Right atrium auricular region (tissue), 2 donors: Measurements from ENCODE around the gene LAMP1. TPM values are rescaled to one million over a fixed set of nuclear protein-coding genes. Genes with fewer than 3 reads are reported as not detected.

Experiments
- DNase-seq: peaks from one replicate; pipeline ENCODE4 v3.0.0-alpha.2; 2019; ENCODE audit warnings: low spot score
- H3K27ac ChIP-seq, 2 donors: fragments of 200-600 bp; sonication (generic); 1 replicate in 1 of 2; 2 replicates in 1 of 2; pipeline ENCODE4 v1.5.1; 2016 to 2019
- H3K27me3 ChIP-seq, 2 donors: fragments of 200-600 bp; sonication (generic); one replicate each; pipeline versions ENCODE4 v1.5.1 to v1.6.0; 2017 to 2019
- H3K36me3 ChIP-seq: fragments of 200-600 bp; sonication (generic); one replicate; pipeline ENCODE4 v1.5.1; 2016
- H3K4me1 ChIP-seq, 2 donors: fragments of 200-600 bp; sonication (generic); one replicate each; pipeline versions ENCODE4 v1.5.1 to v1.6.0; 2017 to 2019
- H3K4me3 ChIP-seq, 2 donors: fragments of 200-600 bp; sonication (generic); 1 replicate in 1 of 2; 2 replicates in 1 of 2; pipeline ENCODE4 v1.5.1; 2017 to 2019; ENCODE audit warnings: mild to moderate bottlenecking in 1 of 2, moderate library complexity in 1 of 2
- H3K9me3 ChIP-seq, 2 donors: fragments of 200-600 bp; sonication (generic); one replicate each; pipeline ENCODE4 v1.5.1; 2019
- CTCF ChIP-seq, 2 donors: fragments of 200-600 bp; sonication (generic); IDR thresholded peaks; one replicate each; pipeline ENCODE4 v1.5.1; 2019; ENCODE audit warnings: antibody characterized with exemption in 2 of 2
- total RNA-seq, 2 donors: library from RNA; depleted of rRNA; stranded (reverse); fragments of >200 nt; gene quantifications; one replicate each; pipeline ENCODE4 v1.1.0, GENCODE V29; 2016

The LAMP1 gene
- total RNA-seq, 2 donors from 2014 or later: 70.0 to 73.7 TPM

- H3K36me3 ChIP-seq: no peaks in the 10 kb centered on the region
- H3K9me3 ChIP-seq: no peaks in the 10 kb centered on the region
- H3K4me1 ChIP-seq: no peaks in the 10 kb centered on the region
- H3K27ac ChIP-seq: no peak overlapping the region
- DNase-seq: no peak
- no peak for TF ChIP-seq CTCF (IDR thresholded peaks at IDR 0.05)
- no peaks in the 10 kb centered on the region for H3K27me3 ChIP-seq
- no peak overlapping the region for H3K4me3 ChIP-seq
Observed at GRCh38 chr13:113351514-113352026, 54.5 kb downstream of the LAMP1 start.

- TF ChIP-seq CTCF (IDR thresholded peaks at IDR 0.05): no peak
- no peak overlapping the region for H3K27ac ChIP-seq
- no peaks in the 10 kb centered on the region for H3K36me3 ChIP-seq
- H3K4me1 ChIP-seq: no peaks in the 10 kb centered on the region
- H3K27me3 ChIP-seq: no peaks in the 10 kb centered on the region
- no peak for DNase-seq
- H3K4me3 ChIP-seq: no peak overlapping the region
- no peaks in the 10 kb centered on the region for H3K9me3 ChIP-seq
Observed at GRCh38 chr13:113353254-113353653, 56.2 kb downstream of the LAMP1 start.

- no peaks in the 10 kb centered on the region for H3K27me3 ChIP-seq
- DNase-seq: no peak
- no peaks in the 10 kb centered on the region for H3K9me3 ChIP-seq
- H3K27ac ChIP-seq: no peak overlapping the region
- H3K4me3 ChIP-seq: no peak overlapping the region
- no peaks in the 10 kb centered on the region for H3K36me3 ChIP-seq
- no peak for TF ChIP-seq CTCF (IDR thresholded peaks at IDR 0.05)
- no peaks in the 10 kb centered on the region for H3K4me1 ChIP-seq
Observed at GRCh38 chr13:113354831-113355610, 58.0 kb downstream of the LAMP1 start.

GRCh38 chr13:113355621-113356020 is 58.6 kb downstream of the LAMP1 start:
- TF ChIP-seq CTCF (IDR thresholded peaks at IDR 0.05): no peak
- no peak overlapping the region for H3K4me3 ChIP-seq
- no peaks in the 10 kb centered on the region for H3K36me3 ChIP-seq
- no peaks in the 10 kb centered on the region for H3K4me1 ChIP-seq
- H3K27ac ChIP-seq: no peak overlapping the region
- H3K27me3 ChIP-seq: no peaks in the 10 kb centered on the region
- H3K9me3 ChIP-seq: no peaks in the 10 kb centered on the region
- DNase-seq: no peak

GRCh38 chr13:113356596-113356995 is 59.6 kb downstream of the LAMP1 start:
- Histone ChIP-seq H3K4me1 (no peaks in the 10 kb centered on the region), H3K4me3 (no peak overlapping the region), H3K27me3 (no peaks in the 10 kb centered on the region), H3K9me3 (no peaks in the 10 kb centered on the region), H3K36me3 (no peaks in the 10 kb centered on the region), H3K27ac (no peak overlapping the region)
- no peak for TF ChIP-seq CTCF (IDR thresholded peaks at IDR 0.05)
- DNase-seq: no peak
